ENCODE measurements around the gene CCL1. TPM values are rescaled to one million over a fixed set of nuclear protein-coding genes. Genes with fewer than 3 reads are reported as not detected.

Gene CCL1
- total and polyA plus RNA-seq, 9 of the 15 experiments (the other 6 are each of a cell fraction or from before 2014, with no cell fraction given), result 0.45 TPM; not detected in 8

GRCh38 chr17:34412534-34412933, 49.5 kb upstream of the CCL1 start (continued):
- peak in 1 of 2 experiments; percentile 33; a peak in 1 of 4 replicates for TF ChIP-seq MNT (conservative IDR thresholded peaks at IDR 0.05)
- 0 out of 2 replicates have a peak, but pooled peaks have one; percentile 21 for TF ChIP-seq ZNF175 (CRISPR knock-in tag; IDR thresholded peaks at IDR 0.05; ENCODE audit: low read depth)
- TF ChIP-seq MECOM (CRISPR knock-in tag; IDR thresholded peaks at IDR 0.05), result peak; percentile 23; the same call in 1 of the 2 replicates
- TF ChIP-seq FOXA3 (CRISPR knock-in tag; conservative IDR thresholded peaks at IDR 0.05 in 1 of 2, IDR thresholded peaks at IDR 0.05 in 1 of 2), result no peak
- TF ChIP-seq MYC (IDR thresholded peaks at IDR 0.05; ENCODE audit: low read depth, low read length), result peak; percentile 63
- no peak for TF ChIP-seq MYC (CRISPR knock-in tag; IDR thresholded peaks at IDR 0.05; ENCODE audit: borderline replicate concordance, low read depth)
- TF ChIP-seq ATF7 (IDR thresholded peaks at IDR 0.05), result no peak
- peak; percentile 15 for TF ChIP-seq MEIS2 (IDR thresholded peaks at IDR 0.05; ENCODE audit: partially characterized antibody)
- no peak for TF ChIP-seq NR2C2 (CRISPR knock-in tag; IDR thresholded peaks at IDR 0.05)
- TF ChIP-seq NR2C2 (tag; IDR thresholded peaks at IDR 0.05), result 0 out of 2 replicates have a peak, but pooled peaks have one; percentile 5
- no peak for TF ChIP-seq NRF1 (conservative IDR thresholded peaks at IDR 0.05 in 1 of 2, IDR thresholded peaks at IDR 0.05 in 1 of 2)
- no peak for TF ChIP-seq MBD2 (IDR thresholded peaks at IDR 0.05; ENCODE audit: borderline replicate concordance, low read depth)
- TF ChIP-seq POLR2AphosphoS2 (IDR thresholded peaks at IDR 0.05; ENCODE audit: low read length), result no peak
- TF ChIP-seq PBX2 (CRISPR knock-in tag; IDR thresholded peaks at IDR 0.05; ENCODE audit: low read depth), result no peak
- TF ChIP-seq PBX2 (tag; conservative IDR thresholded peaks at IDR 0.05; ENCODE audit: low read depth), result peak; percentile 35; the same call in 1 of the 2 replicates
- 0 out of 2 replicates have a peak, but pooled peaks have one; percentile 8 for TF ChIP-seq KAT8 (IDR thresholded peaks at IDR 0.05; ENCODE audit: low read depth)
- no peak for TF ChIP-seq ZNF785 (CRISPR knock-in tag; IDR thresholded peaks at IDR 0.05)
- peak in 1 of 2 experiments; percentile 24; a peak in 1 of 4 replicates for TF ChIP-seq TEAD1 (CRISPR knock-in tag; IDR thresholded peaks at IDR 0.05)
- TF ChIP-seq PTBP1 (IDR thresholded peaks at IDR 0.05; ENCODE audit: low read depth, low read length), result no peak
- TF ChIP-seq GMEB1 (CRISPR knock-in tag; IDR thresholded peaks at IDR 0.05), result peak; percentile 29; the same call in 1 of the 2 replicates
- TF ChIP-seq HES1 (IDR thresholded peaks at IDR 0.05; ENCODE audit: low read depth), result 0 out of 2 replicates have a peak, but pooled peaks have one; percentile 13
- TF ChIP-seq EP300 (IDR thresholded peaks at IDR 0.05; ENCODE audit: low read length), result peak; percentile 86

Data from K562 (cell line).